Neural cell (in vitro differentiated cells): Measurements from ENCODE around the gene HSPB3. TPM values are rescaled to one million over a fixed set of nuclear protein-coding genes. Genes with fewer than 3 reads are reported as not detected.
"Not testable (repeated sequence)": the region's sequence is repeated elsewhere in the genome, so short reads cannot be mapped to it uniquely, and the experiment has no call there.

Source experiments
- H2AFZ ChIP-seq: fragments of 200-600, 300-800 bp; sonication (generic), shearing (Covaris generic); 2 replicates; pipeline ENCODE4 v1.6.0; 2014; ENCODE audit warnings: low read depth, mild to moderate bottlenecking, antibody characterized with exemption, low read length, moderate library complexity
- H3F3A ChIP-seq: fragments of 200-600 bp; shearing (Covaris generic); 2 replicates; pipeline ENCODE4 v1.6.1; 2016; ENCODE audit warnings: mild to moderate bottlenecking, moderate library complexity, mixed read lengths, antibody characterized with exemption, low read length; ENCODE audit not compliant: insufficient read depth, poor library complexity, severe bottlenecking
- H3K27ac ChIP-seq: fragments of 200-600, 300-800 bp; sonication (generic), shearing (Covaris generic); 2 replicates; pipeline ENCODE4 v1.5.1; 2014; ENCODE audit warnings: mild to moderate bottlenecking, low read length, moderate library complexity
- H3K27me3 ChIP-seq: fragments of 300-800, 200-600 bp; sonication (generic), shearing (Covaris generic); 2 replicates; pipeline ENCODE4 v1.6.0; 2014; ENCODE audit warnings: mild to moderate bottlenecking, low read depth, low read length, moderate library complexity; ENCODE audit not compliant: insufficient read depth
- H3K36me3 ChIP-seq: fragments of 300-800, 200-600 bp; sonication (generic), shearing (Covaris generic); 2 replicates; pipeline ENCODE4 v1.5.1; 2014; ENCODE audit warnings: mild to moderate bottlenecking, antibody characterized with exemption, low read length, moderate library complexity; ENCODE audit not compliant: insufficient read depth
- H3K4me2 ChIP-seq: fragments of 300-800, 200-600 bp; sonication (generic), shearing (Covaris generic); 2 replicates; pipeline ENCODE4 v1.6.0; 2014; ENCODE audit warnings: mild to moderate bottlenecking, low read length
- H3K4me3 ChIP-seq: fragments of 300-800, 200-600 bp; sonication (generic), shearing (Covaris generic); 2 replicates; pipeline ENCODE4 v1.5.1; 2014; ENCODE audit warnings: mild to moderate bottlenecking, low read length, moderate library complexity
- H3K79me2 ChIP-seq: fragments of 200-600 bp; shearing (Covaris generic); replicated peaks from 2 replicates; pipeline ENCODE4 v1.6.0; 2014; ENCODE audit warnings: mild to moderate bottlenecking, low read length, moderate library complexity; ENCODE audit not compliant: insufficient read depth
- H3K9ac ChIP-seq: fragments of 300-800, 200-600 bp; sonication (generic), shearing (Covaris generic); 2 replicates; pipeline ENCODE4 v1.6.1; 2016; ENCODE audit warnings: mild to moderate bottlenecking, low read length, mixed read lengths
- H3K9me2 ChIP-seq: fragments of 200-600 bp; shearing (Covaris generic); 2 replicates; pipeline ENCODE4 v1.6.1; 2016; ENCODE audit warnings: mild to moderate bottlenecking, low read length, mixed read lengths; ENCODE audit not compliant: insufficient read depth
- H3K9me3 ChIP-seq: fragments of 200-600, 300-800 bp; sonication (generic), shearing (Covaris generic); 2 replicates; pipeline ENCODE4 v1.6.1; 2016; ENCODE audit warnings: mild to moderate bottlenecking, mixed run types, low read length, moderate library complexity, mixed read lengths
- H4K20me1 ChIP-seq: fragments of 200-600 bp; shearing (Covaris generic); 2 replicates; pipeline ENCODE4 v1.6.1; 2016; ENCODE audit warnings: mild to moderate bottlenecking, mixed run types; ENCODE audit not compliant: insufficient read depth
- CTCF ChIP-seq: fragments of 450-650 bp; IDR thresholded peaks from 2 replicates; pipeline ENCODE4 v1.5.1; 2014; ENCODE audit warnings: antibody characterized with exemption, mild to moderate bottlenecking, moderate library complexity; ENCODE audit not compliant: poor library complexity, severe bottlenecking
- EP300 ChIP-seq: fragments of 450-650 bp; conservative IDR thresholded peaks from 2 replicates; pipeline ENCODE4 v1.6.1; 2014; ENCODE audit warnings: antibody characterized with exemption, mild to moderate bottlenecking, moderate library complexity; ENCODE audit not compliant: poor library complexity, severe bottlenecking
- EZH2 ChIP-seq: fragments of 200-600, 300-800 bp; shearing (Covaris generic), sonication (generic); IDR thresholded peaks from 2 replicates; pipeline ENCODE4 v1.6.1; 2014; ENCODE audit warnings: antibody characterized with exemption, low read length, borderline replicate concordance, mild to moderate bottlenecking; ENCODE audit not compliant: insufficient read depth, poor library complexity, severe bottlenecking
- MXI1 ChIP-seq: fragments of 450-650 bp; conservative IDR thresholded peaks from 2 replicates; pipeline ENCODE4 v1.6.1; 2014; ENCODE audit warnings: antibody characterized with exemption, mild to moderate bottlenecking; ENCODE audit not compliant: poor library complexity, severe bottlenecking
- POLR2AphosphoS5 ChIP-seq: IDR thresholded peaks from 2 replicates; pipeline ENCODE4 v1.6.1; 2012
- RAD21 ChIP-seq: fragments of 450-650 bp; conservative IDR thresholded peaks from 2 replicates; pipeline ENCODE4 v1.6.1; 2014; ENCODE audit warnings: antibody characterized with exemption, mild to moderate bottlenecking, moderate library complexity
- REST ChIP-seq: IDR thresholded peaks from 2 replicates; pipeline ENCODE4 v1.6.1; 2012; ENCODE audit warnings: borderline replicate concordance
- SMC3 ChIP-seq: fragments of 450-650 bp; conservative IDR thresholded peaks from 2 replicates; pipeline ENCODE4 v1.6.1; 2014; ENCODE audit warnings: antibody characterized with exemption, mild to moderate bottlenecking, moderate library complexity; ENCODE audit not compliant: poor library complexity
- polyA plus RNA-seq: library from polyadenylated mRNA; depleted of rRNA; stranded (reverse); fragments of >200 nt; gene quantifications from 2 replicates; pipeline ENCODE4 v1.2.3, GENCODE V29; 2014

Gene HSPB3
- polyA plus RNA-seq, 1 donor from 2014 or later: not detected

DNA sequence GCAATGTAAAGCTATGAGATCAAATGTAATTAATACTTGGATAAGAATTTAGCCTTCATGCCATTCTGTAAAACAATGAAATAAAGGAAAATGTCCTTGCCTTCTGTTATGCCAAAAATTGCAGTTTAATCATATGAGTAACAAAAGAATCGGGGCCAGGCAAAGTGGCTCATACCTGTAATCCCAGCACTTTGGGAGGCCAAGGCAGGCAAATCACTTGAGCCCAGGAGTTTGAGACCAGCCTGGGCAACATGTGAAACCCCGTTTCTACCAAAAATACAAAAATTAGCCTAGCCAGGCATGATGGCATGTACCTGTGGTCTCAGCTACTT lies 34.1 kb downstream of the HSPB3 start:
- not testable (repeated sequence) for H3F3A ChIP-seq, H3K27me3 ChIP-seq, H3K4me3 ChIP-seq, H3K9me3 ChIP-seq, H3K9me2 ChIP-seq, H3K27ac ChIP-seq, H3K79me2 ChIP-seq, H3K36me3 ChIP-seq, H4K20me1 ChIP-seq, H2AFZ ChIP-seq, H3K9ac ChIP-seq, H3K4me2 ChIP-seq
- peak; percentile 5 for TF ChIP-seq SMC3

DNA sequence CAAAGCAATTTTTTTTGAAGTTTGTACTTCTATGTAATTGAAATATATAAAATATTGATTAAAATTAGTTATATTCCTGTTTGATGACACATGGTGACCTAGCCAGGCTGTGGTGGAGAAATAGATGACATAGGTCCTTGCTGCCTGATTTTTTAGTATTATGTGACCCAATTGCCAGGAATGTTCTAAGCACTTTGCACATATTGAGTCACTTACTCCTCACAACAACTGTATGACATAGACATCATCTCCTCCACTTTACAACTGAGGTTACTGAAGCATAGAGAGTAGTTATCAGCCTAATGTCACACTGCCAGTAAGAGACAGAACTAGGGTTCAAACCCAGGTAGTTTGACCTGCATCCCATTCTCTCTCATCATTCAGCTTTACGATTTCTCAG lies 35.8 kb downstream of the HSPB3 start:
- Histone ChIP-seq H3K4me2 (no peak overlapping the region), H4K20me1 (no peaks in the 10 kb centered on the region), H3K27me3 (no peaks in the 10 kb centered on the region), H3F3A (no peaks in the 10 kb centered on the region), H3K79me2 (no peaks in the 10 kb centered on the region), H3K27ac (no peak overlapping the region), H3K4me3 (no peak overlapping the region), H3K9ac (no peak overlapping the region), H3K36me3 (no peaks in the 10 kb centered on the region), H3K9me3 (no peaks in the 10 kb centered on the region), H2AFZ (no peak overlapping the region), H3K9me2 (no peaks in the 10 kb centered on the region)
- TF ChIP-seq POLR2AphosphoS5: no peak
- TF ChIP-seq EP300: no peak
- TF ChIP-seq EZH2: no peak
- TF ChIP-seq CTCF: no peak
- no peak for TF ChIP-seq REST

DNA sequence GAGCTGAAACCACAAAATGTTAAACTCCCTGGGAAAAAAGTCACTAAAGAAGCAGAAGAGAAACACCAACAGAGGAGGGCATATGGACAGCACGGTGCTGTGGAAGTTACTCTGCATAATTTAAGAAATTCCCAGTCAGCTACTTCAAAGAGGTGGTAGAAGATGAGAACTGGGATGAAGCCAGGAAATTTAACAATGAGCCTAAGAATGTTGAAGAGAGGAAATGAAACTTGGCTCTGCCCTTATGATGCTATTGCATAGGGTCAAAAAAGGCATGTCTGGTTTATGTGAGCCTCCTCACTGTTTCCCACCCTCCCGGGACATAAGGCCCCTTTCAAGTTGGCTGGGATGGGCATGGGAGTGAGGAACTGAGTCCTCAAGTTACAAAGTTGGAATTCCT lies 36.7 kb downstream of the HSPB3 start:
- no peak overlapping the region for H3K4me2 ChIP-seq
- no peaks in the 10 kb centered on the region for H3K27me3 ChIP-seq
- H3F3A ChIP-seq: no peaks in the 10 kb centered on the region
- no peak overlapping the region for H3K4me3 ChIP-seq
- H4K20me1 ChIP-seq: no peaks in the 10 kb centered on the region
- no peaks in the 10 kb centered on the region for H3K36me3 ChIP-seq
- H3K9me2 ChIP-seq: no peaks in the 10 kb centered on the region
- TF ChIP-seq EZH2 (no peak), RAD21 (no peak), REST (no peak), MXI1 (no peak), POLR2AphosphoS5 (no peak), CTCF (no peak), EP300 (no peak)
- H3K79me2 ChIP-seq: no peaks in the 10 kb centered on the region
- H3K27ac ChIP-seq: no peak overlapping the region
- H3K9ac ChIP-seq: no peak overlapping the region
- no peaks in the 10 kb centered on the region for H3K9me3 ChIP-seq
- no peak overlapping the region for H2AFZ ChIP-seq
